Keratinocyte (primary cell): ENCODE data around the gene AGAP1. TPM values are rescaled to one million over a fixed set of nuclear protein-coding genes. Genes with fewer than 3 reads are reported as not detected.

Experiments used
- DNase-seq: peaks from one replicate; pipeline ENCODE4 v3.0.0-alpha.2; 2011; ENCODE audit warnings: low read depth, missing footprints, low spot score
- FAIRE-seq: peaks from 2 replicates; lab custom pipeline; 2011; peaks lifted over from hg19 to GRCh38; lab: Jason Lieb, UNC
- H2AFZ ChIP-seq: 2 replicates; pipeline ENCODE4 v1.6.0; 2012; ENCODE audit warnings: low read length, control low read depth, inconsistent platforms; ENCODE audit not compliant: control insufficient read depth
- H3K27ac ChIP-seq: 2 replicates; pipeline ENCODE4 v1.5.1; 2011; ENCODE audit warnings: low read length; ENCODE audit not compliant: control insufficient read depth, insufficient read depth
- H3K27me3 ChIP-seq: 3 replicates; pipeline ENCODE4 v1.6.0; 2011; ENCODE audit warnings: low read length; ENCODE audit not compliant: control insufficient read depth, insufficient read depth; ENCODE audit errors: extremely low read depth
- H3K36me3 ChIP-seq, 2 experiments: 2 replicates in 1 of 2; 3 replicates in 1 of 2; pipeline ENCODE4 v1.5.1; 2011; ENCODE audit warnings: low read length in 2 of 2, mild to moderate bottlenecking in 1 of 2; ENCODE audit not compliant: control insufficient read depth in 2 of 2, insufficient read depth in 2 of 2; ENCODE audit errors: extremely low read depth in 1 of 2
- H3K4me1 ChIP-seq: 3 replicates; pipeline ENCODE4 v1.5.1; 2011; ENCODE audit warnings: low read length; ENCODE audit not compliant: control insufficient read depth, insufficient read depth; ENCODE audit errors: extremely low read depth
- H3K4me2 ChIP-seq: 3 replicates; pipeline ENCODE4 v1.6.0; 2011; ENCODE audit warnings: low read depth, low read length; ENCODE audit not compliant: control insufficient read depth, insufficient read depth; ENCODE audit errors: extremely low read depth
- H3K4me3 ChIP-seq, 3 experiments: fragments of 200-600 bp in 1 of 3; sonication (generic) in 1 of 3; 2 replicates in 2 of 3; 3 replicates in 1 of 3; pipeline ENCODE4 v1.5.1; 2011 to 2016; ENCODE audit warnings: low read length in 3 of 3, mild to moderate bottlenecking in 3 of 3, control low read depth in 2 of 3, inconsistent platforms in 1 of 3, low read depth in 1 of 3, mixed read lengths in 1 of 3, mixed run types in 1 of 3, moderate library complexity in 1 of 3; ENCODE audit not compliant: control insufficient read depth in 2 of 3, insufficient read depth in 2 of 3; ENCODE audit errors: extremely low read depth in 1 of 3
- H3K79me2 ChIP-seq: 2 replicates; pipeline ENCODE4 v1.6.0; 2012; ENCODE audit warnings: low read length; ENCODE audit not compliant: control insufficient read depth, insufficient read depth
- H3K9ac ChIP-seq: 3 replicates; pipeline ENCODE4 v1.6.0; 2011; ENCODE audit warnings: low read length; ENCODE audit not compliant: control insufficient read depth, insufficient read depth; ENCODE audit errors: extremely low read depth
- H3K9me1 ChIP-seq: 3 replicates; pipeline ENCODE4 v1.6.0; 2011; ENCODE audit warnings: low read length; ENCODE audit not compliant: control insufficient read depth, insufficient read depth; ENCODE audit errors: extremely low read depth
- H3K9me3 ChIP-seq: 2 replicates; pipeline ENCODE4 v1.5.1; 2012; ENCODE audit warnings: low read depth, low read length; ENCODE audit not compliant: control insufficient read depth
- H4K20me1 ChIP-seq: 3 replicates; pipeline ENCODE4 v1.6.0; 2011; ENCODE audit warnings: low read length; ENCODE audit not compliant: control insufficient read depth, insufficient read depth; ENCODE audit errors: extremely low read depth
- EZH2 ChIP-seq: IDR thresholded peaks from one replicate; pipeline ENCODE4 v1.6.1; 2012; ENCODE audit warnings: inconsistent platforms, mild to moderate bottlenecking, low read length, moderate library complexity
- dilution Hi-C: fragments of 300-500 bp; cut with MboI; formaldehyde crosslinking; loops from one replicate; pipeline ENCODE4 v1.7.0; 2020; ENCODE audit warnings: low sequenced_read_pairs; ENCODE audit not compliant: extremely low pct_ligation_motif_present
- polyA plus RNA-seq, 5 experiments: library from polyadenylated mRNA; depleted of rRNA in 3 of 5; stranded (reverse) in 3 of 5; stranded (forward) in 1 of 5; unstranded in 1 of 5; fragments of >200 nt; gene quantifications; 1 replicate in 1 of 5; 2 replicates in 3 of 5; 3 replicates in 1 of 5; pipeline versions ENCODE4 v1.2.1 to v1.2.3, GENCODE V29; 2011 to 2012; ENCODE audit warnings: missing spikeins in 2 of 5, low read depth in 1 of 5, low replicate concordance in 1 of 5
- TF ChIP-seq, protein P1 (sequence below), 3 experiments: IDR thresholded peaks in 1 of 3; conservative IDR thresholded peaks in 1 of 3; optimal IDR thresholded peaks in 1 of 3; 2 replicates in 2 of 3; 3 replicates in 1 of 3; pipeline versions ENCODE3 to v1.5.1; 2011; ENCODE audit warnings: low read length in 3 of 3, mild to moderate bottlenecking in 3 of 3, moderate library complexity in 2 of 3, control low read depth in 1 of 3, inconsistent platforms in 1 of 3; ENCODE audit not compliant: insufficient read depth in 2 of 3; ENCODE audit errors: extremely low read depth in 1 of 3

AGAP1 gene
- polyA plus RNA-seq, 1 donor (not counting 4 experiments of a cell fraction or from before 2014, with no cell fraction given) = 12.6 TPM

DNA sequence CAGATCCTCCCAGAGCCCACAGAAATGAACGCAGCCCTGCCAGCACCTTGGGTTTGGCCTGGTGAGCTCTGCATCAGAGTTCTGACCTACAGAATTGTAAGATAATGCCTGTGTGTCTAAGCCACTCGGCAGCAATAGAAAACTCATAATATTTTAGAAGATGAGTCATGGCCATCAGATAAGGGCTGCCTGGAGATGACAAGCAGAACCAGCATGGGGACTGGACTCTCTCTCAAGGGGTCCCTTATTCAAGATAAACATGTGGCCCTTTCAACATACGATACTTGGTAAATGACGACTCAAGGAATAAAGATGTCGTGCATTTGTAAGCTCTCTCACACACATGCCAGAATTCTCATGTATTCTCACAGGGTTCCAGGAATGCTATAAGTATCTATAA, 8.5 kb upstream of the AGAP1 start:
- Histone ChIP-seq H2AFZ (no peak overlapping the region), H3K27me3 (no peaks in the 10 kb centered on the region), H3K4me2 (no peak overlapping the region), H3K9me1 (no peaks in the 10 kb centered on the region), H3K79me2 (no peaks in the 10 kb centered on the region), H3K36me3 (no peaks in the 10 kb centered on the region), H3K9ac (no peak overlapping the region), H3K27ac (no peak overlapping the region), H3K4me3 (no peak overlapping the region), H4K20me1 (no peaks in the 10 kb centered on the region), H3K4me1 (no peaks in the 10 kb centered on the region), H3K9me3 (no peaks in the 10 kb centered on the region)
- dilution Hi-C loops = no loop called here
- no peak for FAIRE-seq
- no peak for TF ChIP-seq EZH2
- TF ChIP-seq, protein P1, sequence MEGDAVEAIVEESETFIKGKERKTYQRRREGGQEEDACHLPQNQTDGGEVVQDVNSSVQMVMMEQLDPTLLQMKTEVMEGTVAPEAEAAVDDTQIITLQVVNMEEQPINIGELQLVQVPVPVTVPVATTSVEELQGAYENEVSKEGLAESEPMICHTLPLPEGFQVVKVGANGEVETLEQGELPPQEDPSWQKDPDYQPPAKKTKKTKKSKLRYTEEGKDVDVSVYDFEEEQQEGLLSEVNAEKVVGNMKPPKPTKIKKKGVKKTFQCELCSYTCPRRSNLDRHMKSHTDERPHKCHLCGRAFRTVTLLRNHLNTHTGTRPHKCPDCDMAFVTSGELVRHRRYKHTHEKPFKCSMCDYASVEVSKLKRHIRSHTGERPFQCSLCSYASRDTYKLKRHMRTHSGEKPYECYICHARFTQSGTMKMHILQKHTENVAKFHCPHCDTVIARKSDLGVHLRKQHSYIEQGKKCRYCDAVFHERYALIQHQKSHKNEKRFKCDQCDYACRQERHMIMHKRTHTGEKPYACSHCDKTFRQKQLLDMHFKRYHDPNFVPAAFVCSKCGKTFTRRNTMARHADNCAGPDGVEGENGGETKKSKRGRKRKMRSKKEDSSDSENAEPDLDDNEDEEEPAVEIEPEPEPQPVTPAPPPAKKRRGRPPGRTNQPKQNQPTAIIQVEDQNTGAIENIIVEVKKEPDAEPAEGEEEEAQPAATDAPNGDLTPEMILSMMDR (optimal IDR thresholded peaks at IDR 0.05 in 1 of 3, IDR thresholded peaks at IDR 0.05 in 1 of 3, conservative IDR thresholded peaks at IDR 0.05 in 1 of 3; ENCODE audit: extremely low read depth in 1 of 3, insufficient read depth in 2 of 3, low read length in 3 of 3) = no peak
- no peak for DNase-seq

DNA sequence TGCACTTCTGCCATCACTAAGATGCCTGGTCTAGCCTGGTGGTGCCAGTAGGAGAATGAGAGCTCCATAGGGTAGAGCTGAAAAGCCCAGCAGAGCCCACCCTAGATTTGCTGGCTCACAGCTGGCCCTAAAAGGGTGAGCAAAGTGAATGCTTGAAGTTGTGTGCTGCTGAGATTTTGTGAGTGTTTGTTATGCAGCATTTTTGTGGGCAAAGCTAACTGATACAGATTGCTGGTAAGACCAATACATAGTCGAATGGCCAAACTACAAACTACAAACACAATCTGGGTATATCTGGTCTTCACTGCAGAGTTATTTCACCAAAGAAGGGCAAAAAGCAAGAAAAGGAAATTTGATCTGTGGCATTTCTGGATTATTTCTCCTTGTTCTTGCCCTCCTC, 7.1 kb upstream of the AGAP1 start:
- Histone ChIP-seq H3K36me3 (no peaks in the 10 kb centered on the region), H4K20me1 (no peaks in the 10 kb centered on the region), H3K4me3 (no peak overlapping the region), H3K4me2 (no peak overlapping the region), H3K9me1 (no peaks in the 10 kb centered on the region), H3K9ac (no peak overlapping the region), H2AFZ (no peak overlapping the region), H3K27ac (no peak overlapping the region), H3K4me1 (no peaks in the 10 kb centered on the region), H3K27me3 (no peaks in the 10 kb centered on the region), H3K79me2 (no peaks in the 10 kb centered on the region), H3K9me3 (no peaks in the 10 kb centered on the region)
- dilution Hi-C loops = no loop called here
- DNase-seq (no peak), FAIRE-seq (no peak)
- TF ChIP-seq EZH2 = no peak
- TF ChIP-seq, protein P1 (optimal IDR thresholded peaks at IDR 0.05 in 1 of 3, IDR thresholded peaks at IDR 0.05 in 1 of 3, conservative IDR thresholded peaks at IDR 0.05 in 1 of 3; ENCODE audit: extremely low read depth in 1 of 3, insufficient read depth in 2 of 3, low read length in 3 of 3) = no peak
